ENCODE results near the gene ZBTB46. TPM values are rescaled to one million over a fixed set of nuclear protein-coding genes. Genes with fewer than 3 reads are reported as not detected.

The ZBTB46 gene
- total RNA-seq, 4 donors from 2014 or later, result 1.2 to 6.7 (median 5.7) TPM

DNA sequence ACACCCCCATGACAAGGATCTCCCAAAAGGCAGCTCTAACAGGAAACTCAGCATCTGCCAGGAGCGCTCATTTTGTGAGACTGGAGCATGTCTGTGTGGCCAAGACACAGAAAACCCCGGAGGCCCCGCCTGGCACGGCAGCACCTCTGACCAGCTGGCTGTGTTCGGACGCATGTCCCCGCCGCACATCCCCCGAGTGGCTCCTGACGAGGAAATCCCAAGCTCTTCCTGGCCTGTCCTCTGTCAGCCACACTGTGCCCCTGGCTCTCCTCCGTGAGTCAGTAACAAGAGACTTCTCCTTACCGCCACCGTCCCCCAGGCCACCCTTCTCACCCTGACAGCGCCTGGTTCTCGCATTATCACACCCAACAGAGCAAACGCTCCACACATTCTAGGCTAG is 77.1 kb downstream of the ZBTB46 start:
- no peak overlapping the region for H3K4me3 ChIP-seq (ENCODE audit: low read depth, poor library complexity, severe bottlenecking)
- intact Hi-C loops (cut with DNase I; ENCODE audit: low total_unique reads), result no loop called here
- TF ChIP-seq, protein P1, sequence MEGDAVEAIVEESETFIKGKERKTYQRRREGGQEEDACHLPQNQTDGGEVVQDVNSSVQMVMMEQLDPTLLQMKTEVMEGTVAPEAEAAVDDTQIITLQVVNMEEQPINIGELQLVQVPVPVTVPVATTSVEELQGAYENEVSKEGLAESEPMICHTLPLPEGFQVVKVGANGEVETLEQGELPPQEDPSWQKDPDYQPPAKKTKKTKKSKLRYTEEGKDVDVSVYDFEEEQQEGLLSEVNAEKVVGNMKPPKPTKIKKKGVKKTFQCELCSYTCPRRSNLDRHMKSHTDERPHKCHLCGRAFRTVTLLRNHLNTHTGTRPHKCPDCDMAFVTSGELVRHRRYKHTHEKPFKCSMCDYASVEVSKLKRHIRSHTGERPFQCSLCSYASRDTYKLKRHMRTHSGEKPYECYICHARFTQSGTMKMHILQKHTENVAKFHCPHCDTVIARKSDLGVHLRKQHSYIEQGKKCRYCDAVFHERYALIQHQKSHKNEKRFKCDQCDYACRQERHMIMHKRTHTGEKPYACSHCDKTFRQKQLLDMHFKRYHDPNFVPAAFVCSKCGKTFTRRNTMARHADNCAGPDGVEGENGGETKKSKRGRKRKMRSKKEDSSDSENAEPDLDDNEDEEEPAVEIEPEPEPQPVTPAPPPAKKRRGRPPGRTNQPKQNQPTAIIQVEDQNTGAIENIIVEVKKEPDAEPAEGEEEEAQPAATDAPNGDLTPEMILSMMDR (IDR thresholded peaks at IDR 0.05), result no peak
- TF ChIP-seq POLR2A (IDR thresholded peaks at IDR 0.05), result no peak
- DNase-seq (ENCODE audit: low spot score in 2 of 2), result no peak
- WGBS, 2 donors, result 80 to 82% methylated on average over 16 of the region's 16 CpGs

DNA sequence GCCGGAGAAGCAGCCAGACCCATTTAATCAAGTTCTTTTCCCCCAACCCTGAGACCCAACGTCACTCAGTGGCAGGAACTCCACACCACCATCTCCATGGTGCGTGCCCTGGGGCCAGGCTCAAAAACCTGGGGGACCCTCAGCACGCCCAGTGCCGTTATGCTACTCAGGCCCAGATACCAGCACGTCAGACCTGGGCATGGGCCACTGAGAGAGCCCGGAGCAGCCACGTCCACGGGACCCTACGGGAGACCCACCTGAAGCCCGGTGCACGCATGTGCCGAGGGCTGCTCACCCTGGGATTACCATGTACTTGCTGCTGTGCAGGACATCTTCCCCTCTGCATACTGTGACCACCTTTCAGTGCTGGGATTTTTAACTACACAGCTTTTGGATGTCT is 77.7 kb downstream of the ZBTB46 start:
- WGBS, 2 donors, result 90 to 96% methylated on average over 12 to 13 of the region's 13 CpGs
- TF ChIP-seq, protein P1 (IDR thresholded peaks at IDR 0.05), result no peak
- no peak for TF ChIP-seq POLR2A (IDR thresholded peaks at IDR 0.05)
- intact Hi-C loops (cut with DNase I; ENCODE audit: low total_unique reads), result no loop called here

DNA sequence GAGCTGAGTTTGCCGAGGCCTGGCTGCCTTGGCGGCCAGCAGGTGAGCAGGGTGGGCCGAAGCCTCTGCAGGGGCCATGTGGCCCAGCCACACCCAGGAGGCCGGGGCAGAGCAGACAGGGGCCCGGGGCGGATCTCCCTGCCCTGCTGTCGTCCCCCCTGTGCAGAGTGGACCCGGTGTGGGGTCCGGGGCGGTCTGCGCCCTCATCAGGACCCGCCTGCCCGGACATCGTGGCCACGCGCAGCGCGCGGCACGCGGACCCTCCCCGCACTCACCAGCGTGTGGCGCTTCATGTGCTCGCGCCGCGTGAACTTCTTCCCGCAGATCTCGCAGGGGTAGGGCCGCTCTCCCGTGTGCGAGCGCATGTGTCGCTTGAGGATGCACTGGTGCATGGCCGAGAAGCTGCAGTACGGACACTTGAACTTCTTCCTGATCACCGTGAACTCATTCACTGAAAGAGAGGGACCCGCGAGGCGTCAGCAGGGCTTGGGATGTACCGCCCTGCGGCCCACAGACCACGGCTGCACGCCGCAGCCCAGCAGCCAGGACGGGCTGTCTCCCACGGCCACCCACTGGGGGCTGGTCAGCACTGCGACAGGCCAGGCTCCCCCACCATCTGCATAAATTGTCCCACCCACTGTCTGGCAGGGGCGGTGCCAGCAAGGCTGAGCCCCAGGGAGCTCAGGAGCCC is 78.5 kb downstream of the ZBTB46 start:
- no peak overlapping the region for H3K4me3 ChIP-seq (ENCODE audit: low read depth, poor library complexity, severe bottlenecking)
- DNase-seq (ENCODE audit: low spot score in 2 of 2), result no peak
- no peak for TF ChIP-seq POLR2A (IDR thresholded peaks at IDR 0.05)
- TF ChIP-seq, protein P1 (IDR thresholded peaks at IDR 0.05), result no peak
- 93% methylated on average over 39 to 40 of the region's 50 CpGs for WGBS, 2 donors
- intact Hi-C loops (cut with DNase I; ENCODE audit: low total_unique reads), result no loop called here

More for the DNA sequence above, 77.7 kb downstream of the ZBTB46 start:
- no peak overlapping the region for H3K4me3 ChIP-seq (ENCODE audit: low read depth, poor library complexity, severe bottlenecking)
- DNase-seq (ENCODE audit: low spot score in 2 of 2), result no peak

DNA sequence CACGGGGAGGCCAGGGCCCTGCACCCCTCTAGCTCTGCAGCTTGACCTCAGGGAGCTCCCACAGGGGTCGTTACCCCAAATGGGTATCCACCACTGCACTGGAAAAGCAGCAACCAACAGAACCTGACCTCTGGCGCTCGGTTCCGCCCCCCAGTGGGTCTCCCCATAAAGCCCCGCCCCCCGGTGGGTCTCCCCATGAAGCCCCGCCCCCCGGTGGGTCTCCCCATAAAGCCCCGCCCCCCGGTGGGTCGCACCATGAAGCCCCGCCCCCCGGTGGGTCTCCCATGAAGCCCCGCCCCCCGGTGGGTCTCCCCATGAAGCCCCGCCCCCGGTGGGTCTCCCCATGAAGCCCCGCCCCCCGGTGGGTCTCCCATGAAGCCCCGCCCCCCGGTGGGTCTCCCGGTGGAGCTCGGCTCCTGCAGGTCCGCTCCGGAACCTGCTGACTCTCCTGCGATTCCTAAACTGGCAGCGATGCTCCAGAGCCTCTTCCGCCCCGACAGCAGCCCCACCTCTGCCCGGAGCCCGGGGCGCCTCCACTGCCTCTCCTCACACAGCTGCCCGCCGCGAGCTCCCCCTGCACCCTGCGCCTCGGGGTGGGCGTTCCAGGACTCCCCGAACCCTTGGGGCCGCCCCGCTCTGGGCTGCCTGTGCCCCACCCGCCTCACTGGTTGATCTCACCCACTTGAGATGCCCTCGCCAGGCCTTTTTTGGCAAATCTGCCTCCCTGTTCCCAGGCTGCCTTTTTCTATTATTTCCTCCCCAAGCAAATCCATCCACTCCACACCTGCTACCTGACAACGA is 79.4 kb downstream of the ZBTB46 start:
- no peak for TF ChIP-seq POLR2A (IDR thresholded peaks at IDR 0.05)
- TF ChIP-seq, protein P1 (IDR thresholded peaks at IDR 0.05), result no peak
- intact Hi-C loops (cut with DNase I; ENCODE audit: low total_unique reads), result no loop called here
- H3K4me3 ChIP-seq (ENCODE audit: low read depth, poor library complexity, severe bottlenecking), result no peak overlapping the region
- DNase-seq (ENCODE audit: low spot score in 2 of 2), result no peak
- 49 to 58% methylated on average over 19 to 26 of the region's 45 CpGs for WGBS, 2 donors

DNA sequence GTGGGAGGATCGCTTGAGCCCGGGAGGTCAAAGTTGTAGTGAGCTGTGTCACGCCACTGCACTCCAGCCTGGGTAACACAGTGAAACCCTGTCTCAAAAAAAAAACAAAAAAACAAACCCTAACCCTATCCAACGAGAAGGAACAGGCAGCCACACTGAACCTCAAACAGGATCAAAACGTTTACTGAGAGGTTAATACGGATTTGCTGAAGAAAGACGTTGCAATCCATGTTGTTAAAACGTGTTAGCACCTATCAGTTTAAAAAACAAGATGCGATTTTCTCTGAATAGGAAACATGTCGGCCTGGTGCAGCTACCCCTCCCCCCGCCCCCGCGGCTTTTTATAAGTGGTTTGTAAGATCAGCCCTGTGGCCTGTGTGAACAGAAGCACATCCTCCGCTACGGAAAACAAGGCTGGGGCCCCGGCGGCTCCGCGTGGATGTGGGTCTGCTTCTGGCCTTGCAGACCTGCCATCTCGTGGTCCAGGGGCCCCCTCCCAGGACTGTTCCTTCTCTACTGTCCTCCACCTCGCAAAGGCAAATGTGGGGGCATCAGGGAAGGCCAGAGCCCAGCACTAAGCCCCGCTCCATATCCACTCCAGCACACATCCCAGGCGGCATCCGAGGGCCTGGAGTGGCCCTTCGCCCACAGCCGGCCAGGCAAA is 80.1 kb downstream of the ZBTB46 start:
- WGBS, 2 donors, result 71 to 76% methylated on average over 26 of the region's 26 CpGs
- no peak for DNase-seq (ENCODE audit: low spot score in 2 of 2)
- no peak for TF ChIP-seq POLR2A (IDR thresholded peaks at IDR 0.05)
- TF ChIP-seq, protein P1 (IDR thresholded peaks at IDR 0.05), result no peak
- no peak overlapping the region for H3K4me3 ChIP-seq (ENCODE audit: low read depth, poor library complexity, severe bottlenecking)
- intact Hi-C loops (cut with DNase I; ENCODE audit: low total_unique reads), result no loop called here

All from lower leg skin (tissue), 4 donors.